PFSK-1 (cell line): Measurements from ENCODE around the gene GFER.

Source experiments
- FOXP2 ChIP-seq: optimal IDR thresholded peaks from 2 replicates; pipeline ENCODE3; 2011; ENCODE audit warnings: borderline replicate concordance, control low read depth, inconsistent platforms; ENCODE audit not compliant: insufficient read depth; ENCODE audit errors: extremely low read length, extremely low read depth
- POLR2AphosphoS5 ChIP-seq: IDR thresholded peaks from 2 replicates; pipeline ENCODE4 v1.6.1; 2012; ENCODE audit warnings: low read depth, mild to moderate bottlenecking, control low read depth, low read length, moderate library complexity
- REST ChIP-seq, 2 experiments: IDR thresholded peaks; 2 replicates each; pipeline versions ENCODE4 v1.6.1 to v1.8.0; 2011 to 2012; ENCODE audit warnings: low read depth in 2 of 2, low read length in 2 of 2, control low read depth in 1 of 2, inconsistent platforms in 1 of 2, mild to moderate bottlenecking in 1 of 2, moderate library complexity in 1 of 2; ENCODE audit not compliant: insufficient read depth in 1 of 2
- SIN3A ChIP-seq: IDR thresholded peaks from 2 replicates; pipeline ENCODE4 v1.6.1; 2012; ENCODE audit warnings: mild to moderate bottlenecking, low read length, moderate library complexity, borderline replicate concordance; ENCODE audit not compliant: insufficient read depth
- TAF1 ChIP-seq: IDR thresholded peaks from 2 replicates; pipeline ENCODE4 v1.6.1; 2012; ENCODE audit warnings: low read length, control low read depth, borderline replicate concordance; ENCODE audit not compliant: insufficient read depth

The GFER gene

GRCh38 chr16:1945559-1946391 lies 38.2 kb upstream of the GFER start:
- no peak for TF ChIP-seq TAF1
- no peak for TF ChIP-seq SIN3A
- TF ChIP-seq POLR2AphosphoS5, result no peak

GRCh38 chr16:1946495-1947368 lies 37.3 kb upstream of the GFER start:
- TF ChIP-seq REST (IDR thresholded peaks at IDR 0.05; ENCODE audit: insufficient read depth in 1 of 2, low read depth in 2 of 2, low read length in 2 of 2) (no peak), POLR2AphosphoS5 (no peak), FOXP2 (no peak), TAF1 (no peak), SIN3A (no peak)

- no peak for TF ChIP-seq TAF1
- TF ChIP-seq POLR2AphosphoS5, result no peak
Observed at GRCh38 chr16:1947369-1947670, 36.7 kb upstream of the GFER start.

- TF ChIP-seq SIN3A (no peak), FOXP2 (no peak), POLR2AphosphoS5 (no peak), TAF1 (no peak), REST (IDR thresholded peaks at IDR 0.05; ENCODE audit: insufficient read depth in 1 of 2, low read depth in 2 of 2, low read length in 2 of 2) (no peak)
Observed at GRCh38 chr16:1949507-1949906, 34.5 kb upstream of the GFER start.

GRCh38 chr16:1950047-1950446 lies 33.9 kb upstream of the GFER start:
- no peak for TF ChIP-seq FOXP2
- TF ChIP-seq SIN3A, result no peak
- no peak for TF ChIP-seq TAF1
- TF ChIP-seq POLR2AphosphoS5, result no peak
- TF ChIP-seq REST (IDR thresholded peaks at IDR 0.05; ENCODE audit: insufficient read depth in 1 of 2, low read depth in 2 of 2, low read length in 2 of 2), result no peak

- TF ChIP-seq SIN3A (no peak), REST (IDR thresholded peaks at IDR 0.05; ENCODE audit: insufficient read depth in 1 of 2, low read depth in 2 of 2, low read length in 2 of 2) (no peak), TAF1 (no peak), POLR2AphosphoS5 (no peak), FOXP2 (no peak)
Observed at GRCh38 chr16:1950559-1950958, 33.4 kb upstream of the GFER start.
